Stimulated activated CD4-positive, alpha-beta T cell treated with anti-CD3 and anti-CD28 coated beads, Interleukin-1b, Interleukin-23, amount 100 ng/mL, for 1 hour (primary cell): ENCODE measurements around the gene IQCN.

Source experiments
- DNase-seq, 2 donors: peaks; one replicate each; pipeline ENCODE4 v3.0.0-alpha.2; 2020; ENCODE audit warnings: low read depth in 2 of 2

Gene IQCN

DNA sequence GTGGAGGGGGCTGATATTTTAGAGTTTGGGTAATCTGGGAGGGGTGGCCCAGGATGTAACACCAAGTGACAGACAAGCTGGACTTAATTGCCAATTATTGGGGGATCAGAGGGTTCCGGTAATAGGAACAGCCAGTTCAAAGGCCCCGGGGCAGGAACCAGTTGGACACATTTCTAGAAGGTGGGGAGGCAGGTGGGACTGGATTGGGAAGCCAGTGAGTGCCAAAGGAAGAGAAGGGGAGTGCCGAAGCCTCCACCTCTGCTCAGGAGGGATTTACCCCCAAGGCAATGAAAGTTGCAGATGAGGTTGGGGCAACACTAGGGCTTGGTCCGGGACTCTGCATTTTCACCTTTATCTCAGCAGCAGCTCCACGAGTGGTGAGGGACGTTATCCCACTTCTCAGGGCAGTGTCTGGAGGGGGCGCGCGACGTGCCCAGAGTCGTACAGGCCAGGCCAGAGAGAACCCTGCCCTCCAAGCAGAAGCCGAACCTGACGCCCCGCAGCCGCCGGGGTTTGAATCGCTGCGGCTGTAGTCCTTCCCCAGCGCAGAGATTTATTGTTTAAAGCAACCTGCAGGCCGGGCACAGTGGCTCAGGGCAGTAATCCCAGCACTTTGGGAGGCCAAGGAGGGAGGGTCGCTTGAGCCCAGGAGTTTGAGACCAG, 12.9 kb upstream of the IQCN start:
- DNase-seq: no peak

DNA sequence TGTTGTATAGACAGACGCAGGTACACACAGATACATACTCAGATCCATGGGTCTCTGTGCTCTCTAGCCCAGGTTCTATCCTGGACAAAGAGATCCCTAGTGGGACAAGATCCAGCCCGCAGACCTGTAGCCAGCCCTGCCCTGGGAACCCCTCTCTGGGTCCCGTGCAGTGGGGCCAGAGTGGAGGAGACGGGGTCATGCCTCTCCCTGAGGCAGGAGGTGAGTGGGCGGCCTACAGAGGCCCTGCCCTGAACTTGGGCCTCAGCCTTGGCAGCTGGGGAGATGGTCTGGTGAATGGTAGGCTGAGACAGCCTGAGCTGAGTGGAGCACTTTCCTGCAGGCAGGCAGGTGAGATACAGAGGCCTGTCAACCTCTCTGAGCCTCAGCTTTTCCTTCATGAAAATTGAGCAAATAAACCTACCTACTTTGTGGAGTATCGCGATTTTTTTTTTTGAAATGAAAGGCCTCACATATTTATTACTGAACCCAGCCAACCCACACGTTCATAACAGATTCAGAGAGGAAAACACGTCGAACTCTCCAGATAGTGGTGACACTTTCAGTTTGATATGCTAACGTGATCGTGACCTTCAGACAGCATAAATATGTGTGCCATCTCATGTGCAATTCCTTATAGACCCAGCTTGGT, 10.6 kb upstream of the IQCN start:
- DNase-seq: no peak

DNA sequence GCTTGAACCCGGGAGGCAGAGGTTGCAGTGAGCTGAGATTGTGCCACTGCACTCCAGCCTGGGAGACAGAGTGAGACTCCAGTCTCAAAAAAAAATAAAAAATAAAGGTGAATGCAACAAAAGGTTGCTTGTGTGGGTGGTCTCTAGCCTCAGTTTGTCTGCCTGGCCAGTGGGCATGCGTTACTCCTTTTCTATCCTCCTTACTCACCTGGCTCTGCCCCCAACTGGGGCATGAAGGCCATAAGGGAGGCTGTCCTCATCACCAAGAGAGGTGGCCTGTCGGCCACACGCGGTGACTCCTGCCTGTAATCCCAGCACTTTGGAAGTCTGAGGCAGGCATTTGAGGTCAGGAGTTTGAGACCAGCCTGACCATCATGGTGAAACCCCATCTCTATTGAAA, 9.1 kb upstream of the IQCN start:
- no peak for DNase-seq

DNA sequence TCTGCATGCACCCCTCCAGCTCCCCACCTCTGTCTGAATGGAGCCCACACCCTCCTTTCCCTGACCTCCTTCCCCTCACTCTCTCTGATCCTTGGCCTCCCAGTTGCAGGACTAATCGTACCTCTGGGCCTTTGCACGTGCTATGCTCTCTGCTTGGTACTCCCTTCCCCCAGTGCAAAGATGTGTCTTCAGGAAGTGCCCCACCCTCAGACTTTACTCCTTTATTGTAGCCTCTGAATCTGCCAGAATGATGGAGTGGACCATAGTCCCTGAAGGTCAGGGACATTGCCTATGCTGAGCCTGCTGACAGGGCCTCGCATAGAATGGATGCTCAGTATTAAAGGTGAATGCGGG, 8.5 kb upstream of the IQCN start:
- DNase-seq: no peak

DNA sequence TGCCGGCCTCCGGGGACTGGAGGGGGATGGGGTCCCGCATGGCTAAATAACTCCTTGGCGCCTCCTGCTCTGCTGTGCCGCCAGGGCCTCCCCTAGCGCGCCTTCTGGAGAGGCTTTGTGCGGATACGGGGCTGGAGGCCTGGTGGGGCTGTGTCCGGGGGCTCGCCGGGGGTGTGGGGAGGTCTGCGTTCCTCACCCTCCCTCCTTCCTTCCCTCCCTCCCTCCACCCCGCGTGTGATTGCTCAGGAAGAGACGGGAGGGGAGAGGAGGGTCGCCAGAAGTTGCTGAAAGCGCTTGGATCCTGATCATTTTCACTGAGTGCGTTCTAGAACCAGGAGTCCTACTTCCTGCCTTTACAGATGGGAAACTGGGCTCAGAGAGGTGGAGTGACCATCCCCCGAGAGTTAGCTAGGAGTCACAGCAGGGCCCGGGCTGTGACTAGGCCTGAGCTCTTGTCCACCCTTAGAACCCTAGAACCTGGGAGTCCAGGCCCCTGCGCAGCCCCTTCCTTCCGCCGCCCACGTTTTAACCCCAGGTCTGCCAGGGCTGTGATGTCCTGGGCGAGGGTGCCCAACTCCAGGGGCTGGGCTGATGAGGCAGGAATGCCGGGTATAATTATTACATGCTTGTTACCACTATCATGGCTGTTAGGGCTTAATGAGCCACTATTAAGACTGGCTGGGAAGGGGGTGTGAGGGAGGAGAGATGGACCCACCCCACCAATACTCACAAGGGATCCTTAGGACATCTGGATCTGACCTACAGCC, 8.0 kb upstream of the IQCN start:
- no peak for DNase-seq

DNA sequence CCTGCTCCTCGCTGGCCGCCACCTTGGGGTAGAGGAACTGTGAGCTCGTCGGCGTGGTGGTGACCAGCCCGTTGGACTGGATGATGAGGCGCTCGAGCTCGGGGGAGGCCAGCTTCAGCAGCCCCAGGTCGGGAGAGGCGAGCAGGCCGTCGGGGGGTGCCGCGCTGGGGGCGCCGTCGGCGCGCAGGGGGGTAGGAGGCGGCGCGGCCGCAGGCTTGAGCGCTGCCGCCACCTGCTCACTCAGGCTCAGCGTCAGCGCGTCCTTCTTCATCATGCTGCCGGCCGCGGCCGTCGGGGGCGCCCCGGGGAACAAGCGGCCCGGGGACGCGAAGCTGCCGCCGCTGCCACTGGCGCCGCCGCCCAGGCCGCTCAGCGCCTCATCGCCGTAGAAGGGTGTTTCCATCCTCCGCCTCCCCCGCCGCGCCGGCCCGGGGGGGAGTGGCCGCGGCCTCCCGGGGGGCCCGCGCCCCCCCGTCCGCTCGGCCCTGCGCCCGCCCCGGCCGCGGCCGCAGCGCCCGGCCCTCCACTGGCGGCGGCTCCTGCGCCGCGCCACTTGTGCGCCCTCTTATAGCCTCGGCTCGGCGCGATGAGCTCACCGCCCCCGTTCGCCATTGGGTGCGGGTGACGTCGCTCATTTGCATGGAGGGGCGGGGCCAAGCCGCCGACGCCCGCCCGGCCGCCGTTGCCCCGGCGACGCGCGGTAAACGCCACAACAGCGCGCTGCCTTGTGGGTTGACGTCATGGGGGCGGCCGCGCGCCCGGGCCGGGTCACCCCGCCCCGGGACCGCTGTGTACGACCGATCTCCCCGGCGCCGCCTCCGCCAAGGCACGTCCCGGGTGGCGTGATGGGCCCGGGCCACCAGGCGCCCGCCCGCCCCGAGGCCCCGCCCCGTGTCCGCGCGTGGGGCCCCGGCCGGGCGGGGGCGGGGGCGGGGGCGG, 7.1 kb upstream of the IQCN start, which contains the start of gene JUND:
TSS of gene JUND (minus strand) at position 541 of the 939 bp plus-strand sequence. CDS start at position 403, 138 bp downstream.
- DNase-seq: peak; percentile 92 to 96

DNA sequence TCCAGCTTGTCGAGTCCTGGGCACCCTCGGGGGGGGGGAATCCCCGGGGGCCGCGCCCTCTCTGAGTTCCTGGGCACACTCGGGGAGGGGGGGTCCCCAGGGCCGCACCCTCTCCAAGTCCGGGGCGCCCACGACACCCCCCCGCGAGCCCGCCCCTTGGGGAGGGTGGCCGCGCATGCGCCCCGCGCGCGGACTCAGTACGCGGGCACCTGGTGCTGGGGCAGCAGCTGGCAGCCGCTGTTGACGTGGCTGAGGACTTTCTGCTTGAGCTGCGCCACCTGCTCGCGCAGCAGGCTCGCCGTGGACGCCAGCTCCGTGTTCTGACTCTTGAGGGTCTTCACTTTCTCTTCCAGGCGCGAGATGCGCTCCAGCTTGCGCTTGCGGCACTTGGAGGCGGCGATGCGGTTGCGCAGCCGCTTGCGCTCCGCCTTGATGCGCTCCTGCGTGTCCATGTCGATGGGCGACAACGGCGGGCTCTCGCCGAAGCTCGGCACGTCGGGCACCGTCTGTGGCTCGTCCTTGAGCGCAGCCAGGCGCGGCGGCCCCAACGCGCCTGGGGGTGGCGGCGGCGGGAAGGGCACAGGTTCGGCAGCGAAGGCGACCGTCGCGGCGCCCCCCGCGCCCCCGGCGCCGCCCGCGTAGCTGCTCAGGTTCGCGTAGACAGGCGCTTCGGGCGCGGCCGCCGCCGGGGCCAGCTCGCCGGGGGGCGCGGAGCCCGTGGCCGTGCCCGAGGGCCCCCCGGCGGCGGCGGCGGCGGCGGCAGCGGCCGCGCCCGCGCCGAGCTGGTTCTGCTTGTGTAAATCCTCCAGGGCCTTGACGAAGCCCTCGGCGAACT, 6.2 kb upstream of the IQCN start:
- DNase-seq: peak in 1 of 2 donors; percentile 63

DNA sequence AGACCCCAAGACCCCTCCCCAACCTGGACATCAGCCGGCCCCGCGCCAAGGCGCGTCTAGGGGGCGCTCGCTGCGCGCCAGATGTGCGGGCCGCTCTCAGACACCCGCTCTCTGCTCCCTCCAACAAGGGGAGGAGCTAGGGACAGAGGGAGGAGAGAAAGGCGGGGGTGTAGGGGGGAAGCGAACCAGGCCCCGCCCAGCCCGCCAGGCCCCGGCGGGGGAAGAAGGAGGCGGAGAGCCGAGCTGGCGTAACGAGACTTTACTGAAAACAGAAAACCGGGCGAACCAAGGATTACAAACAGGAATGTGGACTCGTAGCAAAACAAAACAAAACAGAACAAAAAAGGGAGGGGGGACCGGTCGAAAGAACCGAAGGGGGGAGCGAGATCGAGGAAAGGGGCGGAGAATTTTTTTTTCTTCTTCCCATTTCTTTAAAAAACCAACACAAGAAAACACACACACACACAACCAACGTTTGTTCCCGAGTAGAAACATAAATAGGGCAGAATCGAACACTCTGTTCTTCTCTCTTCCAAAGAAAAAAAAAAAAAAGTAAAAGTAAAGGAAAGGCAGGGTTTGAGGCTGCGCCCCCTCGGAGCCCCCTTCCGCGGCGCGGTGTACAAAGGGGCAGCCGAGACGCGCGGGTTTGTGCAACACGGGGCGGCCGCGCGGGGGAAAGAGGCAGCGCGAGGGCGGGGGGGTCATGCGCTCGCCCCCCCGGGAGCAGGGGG, 5.4 kb upstream of the IQCN start:
- DNase-seq: peak; percentile 85

DNA sequence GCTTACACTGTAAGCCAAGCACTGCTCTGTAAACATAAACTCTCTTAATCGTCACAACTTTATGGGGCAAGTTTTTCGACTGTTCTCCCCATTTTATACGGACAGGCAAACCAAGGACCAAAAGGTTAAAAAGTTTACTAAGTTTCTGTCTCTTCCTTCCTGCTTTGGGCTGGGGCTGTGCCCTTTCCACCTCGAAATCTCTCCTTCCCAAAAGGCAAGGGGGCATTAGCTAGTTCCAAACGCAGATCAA, 4.9 kb upstream of the IQCN start:
- DNase-seq: no peak

DNA sequence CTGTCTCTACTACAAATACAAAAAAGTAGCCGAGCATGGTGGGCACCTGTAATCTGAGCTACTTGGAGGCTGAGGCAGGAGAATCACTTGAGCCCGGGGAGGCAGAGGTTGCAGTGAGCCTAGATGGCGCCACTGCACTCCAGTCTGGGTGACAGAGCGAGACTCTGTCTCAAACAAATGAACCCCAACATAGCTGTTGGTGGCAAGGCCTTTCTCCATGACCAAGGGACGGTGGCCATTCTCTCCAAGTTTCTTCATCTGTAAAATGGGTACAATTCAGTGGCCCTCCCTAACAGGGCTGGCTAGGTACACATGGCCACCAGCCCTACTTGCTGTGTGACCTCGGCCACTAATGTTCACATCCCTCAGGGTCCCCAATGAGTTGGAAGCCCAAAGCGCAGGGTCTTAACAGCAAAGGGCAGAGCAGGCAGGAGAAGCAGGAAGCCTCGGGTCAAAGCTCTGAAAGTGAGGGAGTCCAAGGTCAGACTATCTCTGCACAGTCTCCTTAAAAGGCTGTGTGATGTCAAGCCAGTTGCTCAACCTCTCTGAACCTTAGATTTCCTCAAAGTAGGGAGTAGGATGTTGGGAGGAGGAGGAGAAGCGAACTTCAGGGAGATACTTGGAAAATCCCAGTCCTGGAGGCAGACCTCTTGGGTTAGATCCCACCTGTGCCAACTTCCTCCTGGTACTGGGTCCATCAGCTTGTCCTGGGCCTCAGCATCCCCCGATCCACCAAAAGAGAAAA, 4.4 kb upstream of the IQCN start:
- DNase-seq: no peak

DNA sequence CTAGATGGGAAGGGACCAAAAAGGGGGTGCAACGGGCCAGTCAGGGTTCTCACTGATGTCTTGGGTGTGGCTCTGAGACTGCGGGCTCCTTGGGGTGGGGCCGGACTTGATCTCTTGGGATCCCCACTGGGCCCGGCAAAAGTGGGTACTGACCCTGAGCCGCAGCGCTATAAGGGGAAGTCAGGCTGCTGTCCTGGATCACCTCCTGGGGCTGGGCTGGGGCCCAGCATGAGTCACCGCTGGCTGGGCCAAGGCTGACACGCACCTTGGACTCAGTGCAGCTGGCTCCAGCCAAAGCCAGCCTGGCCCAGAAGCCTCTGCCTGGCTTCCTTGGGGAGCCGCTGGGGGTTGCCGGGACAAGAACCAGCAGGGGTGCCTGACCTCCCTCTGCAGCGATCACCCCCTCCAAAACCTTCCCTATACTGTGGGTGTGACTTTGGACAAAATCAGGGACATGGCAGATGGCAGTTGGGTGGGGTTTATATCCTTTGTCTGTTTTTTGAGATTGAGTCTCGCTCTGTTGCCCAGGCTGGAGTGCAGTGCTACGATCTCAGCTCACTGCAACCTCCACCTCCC, 617 bp upstream of the IQCN start:
- DNase-seq: no peak

DNA sequence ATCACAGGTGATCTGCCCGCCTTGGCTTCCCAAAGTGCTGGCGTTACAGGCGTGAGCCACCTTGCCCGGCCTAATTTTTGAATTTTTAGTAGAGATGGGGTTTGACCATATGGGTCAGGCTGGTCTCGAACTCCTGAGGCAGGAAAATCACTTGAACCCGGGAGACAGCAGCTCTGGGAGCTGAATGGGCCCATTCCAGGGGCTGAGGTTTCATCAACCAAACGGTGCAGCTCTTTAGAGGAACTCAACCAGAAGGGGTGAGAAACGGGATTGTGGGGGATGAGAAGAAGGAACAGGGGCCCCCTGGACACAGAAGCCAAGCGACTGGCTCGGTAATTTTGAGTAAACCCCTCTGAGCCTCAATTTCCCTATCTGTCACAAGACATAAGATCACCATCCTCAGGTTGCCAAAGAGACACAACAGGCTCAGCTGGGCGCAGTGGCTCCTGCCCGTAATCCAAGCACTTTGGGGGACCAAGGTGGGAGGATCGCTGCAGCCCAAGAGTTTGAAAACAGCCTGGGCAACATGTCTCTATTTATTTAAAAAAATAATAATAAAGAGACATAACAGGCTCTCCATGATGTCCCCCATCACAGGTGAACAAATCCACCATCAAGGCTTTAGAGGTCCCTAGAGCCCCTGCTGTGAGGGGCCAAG, 562 bp downstream of the IQCN start:
- DNase-seq: no peak

DNA sequence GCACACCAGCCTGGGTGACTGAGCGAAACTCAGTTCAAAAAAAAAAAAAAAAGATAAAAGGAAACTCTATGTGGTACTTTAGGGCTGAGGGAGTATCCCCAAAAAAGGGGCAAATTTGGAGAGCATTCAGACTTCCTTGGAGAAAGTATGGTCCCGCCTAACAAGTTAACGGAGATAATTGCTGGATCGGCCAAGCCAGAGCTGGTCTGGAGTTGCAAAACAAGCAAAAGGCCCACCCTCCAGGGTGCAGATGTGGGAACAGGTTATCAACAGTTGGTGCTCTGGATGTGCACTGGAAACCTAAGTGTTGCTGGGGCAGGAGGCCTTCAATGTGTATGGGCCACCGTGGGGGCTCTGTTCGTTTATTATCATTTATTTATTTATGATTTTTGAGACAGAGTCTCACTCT, 2.8 kb downstream of the IQCN start:
- DNase-seq: no peak

DNA sequence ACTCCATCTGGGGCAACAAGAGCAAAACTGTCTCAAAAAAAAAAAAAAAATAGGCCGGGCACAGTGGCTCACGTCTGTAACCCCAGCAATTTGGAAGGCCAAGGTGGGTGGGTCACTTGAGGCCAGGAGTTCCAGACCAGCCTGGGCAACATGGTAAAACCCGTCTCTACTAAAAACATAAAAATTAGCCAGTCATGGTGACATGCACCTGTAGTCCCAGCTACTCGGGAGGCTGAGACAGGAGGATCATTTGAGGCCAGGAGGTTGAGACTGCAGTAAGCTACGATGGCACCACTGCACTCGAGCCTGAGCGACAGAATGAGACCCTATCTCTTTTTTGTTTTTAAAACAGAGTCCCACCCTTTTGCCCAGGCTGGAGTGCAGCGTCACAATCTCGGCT, 3.9 kb downstream of the IQCN start:
- no peak for DNase-seq

DNA sequence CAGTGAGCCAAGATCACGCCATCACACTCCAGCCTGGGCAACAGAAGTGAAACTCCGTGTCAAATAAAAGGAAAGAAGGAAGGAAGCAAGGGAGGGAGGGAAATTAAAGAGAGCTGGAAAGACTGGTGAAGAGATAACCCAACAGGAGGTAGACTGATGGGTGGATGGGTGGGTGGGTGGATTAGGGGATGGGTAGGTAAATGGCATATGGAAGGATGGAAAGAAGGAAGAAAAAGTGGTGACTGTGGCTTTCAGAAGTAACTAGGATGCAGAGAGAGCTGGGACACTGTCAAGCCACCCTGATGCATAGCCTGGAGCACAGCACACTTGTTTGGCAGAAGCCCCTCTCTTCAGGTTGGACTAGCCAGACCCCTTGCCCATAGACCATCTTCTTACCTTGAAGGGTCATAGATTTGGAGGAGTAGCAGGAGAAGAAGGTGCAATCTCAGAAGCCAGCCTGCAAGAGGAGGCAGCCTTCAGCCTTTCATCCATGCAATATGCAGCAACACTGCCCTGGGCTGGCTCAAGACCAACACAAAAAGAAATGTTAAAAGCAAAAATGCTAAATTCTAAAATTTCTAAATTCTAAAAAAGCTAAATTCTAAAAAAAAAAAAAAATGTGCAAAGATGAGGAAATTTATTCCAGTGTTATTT, 5.1 kb downstream of the IQCN start:
- no peak for DNase-seq

DNA sequence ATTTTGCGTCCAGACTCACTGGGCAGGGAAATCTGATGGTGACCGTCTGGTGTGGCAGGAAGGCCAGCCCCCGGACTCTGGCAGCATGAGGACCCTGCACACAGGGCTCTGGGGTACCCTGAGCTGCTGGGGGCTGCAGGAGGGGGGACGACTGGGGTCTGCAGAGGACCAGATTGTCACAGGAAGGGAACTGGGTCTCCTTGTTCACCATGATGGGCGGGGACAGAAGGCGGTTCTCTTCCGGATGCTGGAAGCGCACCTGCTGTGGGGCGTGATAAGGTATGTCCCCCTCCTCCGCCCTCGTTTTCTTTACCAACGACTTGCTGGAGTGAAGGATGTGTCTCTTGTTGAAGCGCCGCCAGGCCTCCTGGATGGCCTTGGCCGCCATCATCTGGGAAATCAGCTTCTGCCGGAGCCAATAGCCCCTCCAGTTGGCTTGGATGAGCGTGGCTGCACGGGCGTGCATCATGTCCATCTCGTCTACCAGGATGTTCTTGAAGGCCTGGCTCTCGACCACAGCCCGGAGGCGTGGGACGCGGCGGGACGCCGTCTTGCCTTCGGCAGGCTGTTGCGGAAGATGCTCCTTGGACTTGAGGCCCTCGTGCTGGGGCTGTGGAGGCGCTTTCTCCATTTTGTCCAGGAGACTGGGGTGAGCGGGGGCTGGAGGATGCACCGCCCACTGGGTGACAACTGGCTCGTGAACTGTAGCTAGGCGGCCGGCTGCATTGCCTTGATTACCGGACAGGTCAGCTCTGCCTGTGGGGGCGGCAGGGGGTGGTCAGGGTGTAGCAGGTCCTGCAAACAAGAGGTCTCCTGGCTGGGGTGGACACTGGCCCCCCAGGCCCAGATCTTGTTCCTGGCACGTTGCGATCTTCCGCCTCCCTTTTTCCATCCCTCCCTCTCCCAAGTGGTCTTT, 7.2 kb downstream of the IQCN start:
- DNase-seq: no peak

DNA sequence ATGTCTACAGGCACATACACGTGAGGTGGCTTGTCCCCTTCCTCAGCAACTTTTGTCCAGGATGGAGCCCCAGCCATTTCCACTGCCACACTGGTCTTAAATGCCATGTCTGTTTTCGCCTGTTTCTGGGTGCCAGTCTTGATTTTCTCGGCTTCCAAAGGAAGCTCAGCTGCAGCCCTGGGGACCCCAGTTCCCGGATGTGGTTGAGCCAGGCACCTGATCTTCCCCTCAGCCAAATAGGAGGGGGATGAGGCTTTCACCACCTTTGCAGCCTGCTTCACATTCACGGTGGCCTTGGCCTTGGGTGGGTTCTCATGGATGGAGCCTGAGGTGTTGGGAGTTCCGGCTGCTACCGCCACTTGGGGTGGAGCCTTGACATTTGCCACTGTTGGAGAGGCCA, 8.7 kb downstream of the IQCN start:
- no peak for DNase-seq
